HL-60/S4 treated with phorbol 12-myristate 13-acetate at 8.2 ng/mL for 4 days and 3 days (cell line): ENCODE results near the gene TMEM174.
"Not testable (repeated sequence)": the region's sequence is repeated elsewhere in the genome, so short reads cannot be mapped to it uniquely, and the experiment has no call there.

Experiments used
- in situ Hi-C: fragments of 300-500 bp; cut with MboI; formaldehyde crosslinking; loops from 2 replicates; pipeline ENCODE4 v1.15.0; 2022; ENCODE audit warnings: low sequenced_read_pairs

The TMEM174 gene

GRCh38 chr5:73218552-73219171, 45.7 kb downstream of the TMEM174 start:
- in situ Hi-C loops: no loop called here

DNA sequence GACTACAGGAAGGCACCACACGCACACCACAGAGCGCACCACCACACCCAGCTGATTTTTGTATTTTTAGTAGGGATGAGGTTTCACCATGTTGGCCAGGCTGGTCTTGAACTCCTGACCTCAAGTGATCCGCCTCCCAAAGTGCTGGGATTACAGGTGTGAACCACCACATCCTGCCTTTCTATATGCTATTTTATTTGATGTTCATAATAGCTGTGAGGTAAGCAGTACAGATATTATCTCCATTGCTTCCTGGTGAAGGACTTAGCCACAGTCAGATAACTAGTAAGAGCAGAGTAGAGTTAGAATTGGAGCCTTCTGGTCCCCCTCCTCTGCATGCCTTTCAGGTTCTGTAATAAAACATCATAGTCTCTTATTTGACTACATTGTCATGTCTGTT, 46.3 kb downstream of the TMEM174 start:
- in situ Hi-C loops: not testable (repeated sequence)

DNA sequence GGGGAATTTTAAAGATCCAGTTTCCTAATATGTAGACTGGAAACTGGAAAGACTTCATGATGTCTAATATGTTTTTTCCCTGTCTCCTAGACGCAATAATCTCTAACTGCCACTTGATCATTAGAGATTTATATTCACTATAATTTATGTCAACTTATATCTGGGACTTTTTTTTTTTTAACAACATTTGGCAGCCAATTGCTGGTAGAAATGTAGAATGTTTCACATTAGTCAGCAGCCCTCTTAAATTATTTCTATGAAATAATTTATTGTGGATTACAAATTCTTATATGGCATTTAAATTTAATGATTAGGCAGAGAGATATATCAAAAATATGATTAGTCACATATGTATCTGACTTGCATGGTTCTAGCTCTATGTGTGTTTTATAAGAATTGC, 48.2 kb downstream of the TMEM174 start:
- in situ Hi-C loops: no loop called here

- in situ Hi-C loops: no loop called here
Observed at GRCh38 chr5:73221726-73222125, 48.7 kb downstream of the TMEM174 start.

GRCh38 chr5:73222173-73222572, 49.2 kb downstream of the TMEM174 start:
- in situ Hi-C loops: no loop called here
